ENCODE results near the gene ZFR. TPM values are rescaled to one million over a fixed set of nuclear protein-coding genes. Genes with fewer than 3 reads are reported as not detected.
A peak's percentile ranks its signal among the peaks of the same experiment; 100 is the strongest.
"Not testable (repeated sequence)": the region's sequence is repeated elsewhere in the genome, so short reads cannot be mapped to it uniquely, and the experiment has no call there.

Gene ZFR
- total and polyA plus RNA-seq, 8 donors = 15.7 to 33.4 (median 23.1) TPM

GRCh38 chr5:32439086-32439642 is 5.4 kb downstream of the ZFR start:
- ATAC-seq (no peak), FAIRE-seq (no peak), DNase-seq (no peak)
- no peaks in the 10 kb centered on the region for H3K36me3 ChIP-seq
- intact Hi-C loops (cut with DNase I) = no loop called here
- H3K9me3 ChIP-seq = no peaks in the 10 kb centered on the region
- 20 to 27% methylated on average over 3 of the region's 3 CpGs for WGBS, 2 donors
- no peak overlapping the region for H3K4me3 ChIP-seq
- TF ChIP-seq CTCF (IDR thresholded peaks at IDR 0.05) = no peak
- H3K27ac ChIP-seq = no peak overlapping the region
- H3K27me3 ChIP-seq = no peaks in the 10 kb centered on the region
- H3K4me1 ChIP-seq = peaks cover 13 to 48% (median 42%) of the 10 kb centered on the region in 3 donors

DNA sequence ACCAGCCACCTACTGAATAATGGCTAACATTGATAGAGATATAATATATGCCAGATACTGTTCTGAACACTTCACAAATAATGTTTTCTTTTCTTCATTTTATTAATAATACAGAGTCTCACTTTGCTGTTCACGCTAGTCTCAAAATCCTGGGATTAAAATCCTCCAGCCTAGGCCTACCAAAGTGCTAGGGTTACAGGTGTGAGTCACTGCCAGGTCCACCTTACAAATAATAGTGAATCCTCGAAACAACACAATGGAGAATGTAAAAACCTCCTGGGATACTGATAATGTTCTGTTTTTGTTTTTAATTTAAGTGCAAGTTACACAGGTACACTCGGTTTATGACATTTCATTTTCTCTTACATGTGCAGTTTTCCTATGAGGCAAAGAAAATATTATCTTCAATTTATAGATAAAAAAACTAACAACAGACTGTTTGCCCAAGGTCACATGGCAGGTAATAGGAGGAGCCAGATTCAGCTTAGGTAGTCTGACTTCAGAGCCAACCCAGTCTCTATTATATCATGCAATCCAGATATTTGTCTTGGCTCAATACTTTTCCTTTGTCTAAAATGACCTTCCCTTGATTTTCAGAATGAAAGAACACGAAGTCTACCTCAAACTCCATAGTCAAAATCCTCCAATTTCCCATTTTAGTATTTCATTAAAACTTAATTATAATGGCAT is 7.8 kb downstream of the ZFR start:
- FAIRE-seq (no peak), ATAC-seq (peak; percentile 89 to 97 (median 94)), DNase-seq (peak in 2 of 6 donors; percentile 29 to 32)
- Histone ChIP-seq H3K36me3 (no peaks in the 10 kb centered on the region), H3K4me1 (peaks cover 13 to 33% (median 31%) of the 10 kb centered on the region in 3 donors), H3K27me3 (no peaks in the 10 kb centered on the region), H3K4me3 (no peak overlapping the region), H3K9me3 (no peaks in the 10 kb centered on the region), H3K27ac (peak overlapping the region in 2 of 4 donors; percentile 16 to 38)
- no peak for TF ChIP-seq CTCF (IDR thresholded peaks at IDR 0.05)
- intact Hi-C loops (cut with DNase I) = no loop called here
- 48 to 52% methylated on average over 4 of the region's 4 CpGs for WGBS, 2 donors

GRCh38 chr5:32435383-32435782 is 9.2 kb downstream of the ZFR start:
- no peak for ATAC-seq
- H3K9me3 ChIP-seq = no peaks in the 10 kb centered on the region
- 64 to 77% methylated on average over 3 of the region's 3 CpGs for WGBS, 2 donors
- FAIRE-seq = no peak
- no peak for DNase-seq
- no peaks in the 10 kb centered on the region for H3K36me3 ChIP-seq
- no peak for TF ChIP-seq CTCF (IDR thresholded peaks at IDR 0.05)
- no peaks in the 10 kb centered on the region for H3K27me3 ChIP-seq
- no peak overlapping the region for H3K4me3 ChIP-seq
- peaks cover 19 to 28% (median 27%) of the 10 kb centered on the region in 3 donors for H3K4me1 ChIP-seq
- intact Hi-C loops (cut with DNase I) = no loop called here
- no peak overlapping the region for H3K27ac ChIP-seq

DNA sequence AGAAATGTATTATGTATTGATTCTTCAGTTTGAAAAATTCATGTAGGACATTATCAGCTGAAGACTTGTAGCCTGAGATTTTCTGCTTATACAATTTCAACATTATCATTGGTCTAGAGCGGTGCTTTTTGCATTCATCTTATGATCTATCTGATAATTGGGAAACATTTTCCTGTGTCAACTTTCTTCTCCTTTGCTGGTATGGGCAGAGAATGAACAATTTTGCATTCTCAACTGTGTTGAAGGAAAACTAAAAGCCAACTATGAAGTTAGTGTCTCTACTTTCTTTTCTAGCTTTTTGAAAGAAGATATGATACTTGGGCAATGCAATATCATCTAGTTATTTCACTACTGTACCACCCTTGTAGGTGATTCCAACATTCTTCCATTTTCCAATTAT is 10.3 kb downstream of the ZFR start:
- intact Hi-C loops (cut with DNase I) = no loop called here
- WGBS, 2 donors = 41 to 70% methylated on average over 1 of the region's 1 CpG
- no peaks in the 10 kb centered on the region for H3K27me3 ChIP-seq
- no peak for ATAC-seq
- H3K4me3 ChIP-seq = no peak overlapping the region
- DNase-seq = no peak
- no peak for TF ChIP-seq CTCF (IDR thresholded peaks at IDR 0.05)
- H3K27ac ChIP-seq = no peak overlapping the region
- no peaks in the 10 kb centered on the region for H3K36me3 ChIP-seq
- no peak for FAIRE-seq
- H3K9me3 ChIP-seq = no peaks in the 10 kb centered on the region
- peaks cover 17 to 24% (median 23%) of the 10 kb centered on the region in 3 donors for H3K4me1 ChIP-seq

- Histone ChIP-seq H3K4me3 (no peak overlapping the region), H3K27ac (no peak overlapping the region), H3K36me3 (no peaks in the 10 kb centered on the region), H3K27me3 (no peaks in the 10 kb centered on the region), H3K4me1 (peaks cover 15 to 18% (median 16%) of the 10 kb centered on the region in 3 donors), H3K9me3 (no peaks in the 10 kb centered on the region)
- no peak for ATAC-seq
- TF ChIP-seq CTCF (IDR thresholded peaks at IDR 0.05) = no peak
- no peak for FAIRE-seq
- 99% methylated on average over 3 of the region's 3 CpGs for WGBS, 2 donors
- no peak for DNase-seq
- intact Hi-C loops (cut with DNase I) = no loop called here
Measured at GRCh38 chr5:32432633-32433032, 11.9 kb downstream of the ZFR start.

GRCh38 chr5:32430825-32431224 is 13.7 kb downstream of the ZFR start:
- WGBS, 2 donors = 91 to 93% methylated on average over 4 of the region's 4 CpGs
- H3K4me3 ChIP-seq; FAIRE-seq; H3K9me3 ChIP-seq; H3K27ac ChIP-seq; DNase-seq; ATAC-seq; intact Hi-C loops (cut with DNase I); H3K36me3 ChIP-seq; H3K27me3 ChIP-seq: not testable (repeated sequence)
- peaks cover 6 to 16% (median 7%) of the 10 kb centered on the region in 3 donors for H3K4me1 ChIP-seq
